Measurements from ENCODE around the gene OAS1.

DNA sequence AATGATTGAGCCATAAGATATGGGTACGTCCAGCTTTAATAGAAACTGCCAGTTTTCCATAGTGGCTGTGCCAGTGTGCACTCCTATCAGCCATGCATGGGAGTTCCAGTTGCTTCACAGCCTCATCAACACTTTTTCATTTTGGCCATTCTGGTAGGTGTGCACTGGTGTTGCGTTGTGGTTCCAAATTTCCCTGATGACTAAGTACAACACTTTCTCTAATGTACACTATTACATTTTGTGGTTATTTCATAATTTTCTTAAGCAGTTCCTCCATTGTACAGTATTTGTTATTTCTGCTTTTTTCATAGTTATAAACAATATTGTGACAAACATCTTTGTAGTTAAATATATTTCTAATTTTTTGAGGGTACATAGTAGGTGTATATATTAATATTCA lies 21.5 kb upstream of the OAS1 start:
- TF ChIP-seq, protein P1, sequence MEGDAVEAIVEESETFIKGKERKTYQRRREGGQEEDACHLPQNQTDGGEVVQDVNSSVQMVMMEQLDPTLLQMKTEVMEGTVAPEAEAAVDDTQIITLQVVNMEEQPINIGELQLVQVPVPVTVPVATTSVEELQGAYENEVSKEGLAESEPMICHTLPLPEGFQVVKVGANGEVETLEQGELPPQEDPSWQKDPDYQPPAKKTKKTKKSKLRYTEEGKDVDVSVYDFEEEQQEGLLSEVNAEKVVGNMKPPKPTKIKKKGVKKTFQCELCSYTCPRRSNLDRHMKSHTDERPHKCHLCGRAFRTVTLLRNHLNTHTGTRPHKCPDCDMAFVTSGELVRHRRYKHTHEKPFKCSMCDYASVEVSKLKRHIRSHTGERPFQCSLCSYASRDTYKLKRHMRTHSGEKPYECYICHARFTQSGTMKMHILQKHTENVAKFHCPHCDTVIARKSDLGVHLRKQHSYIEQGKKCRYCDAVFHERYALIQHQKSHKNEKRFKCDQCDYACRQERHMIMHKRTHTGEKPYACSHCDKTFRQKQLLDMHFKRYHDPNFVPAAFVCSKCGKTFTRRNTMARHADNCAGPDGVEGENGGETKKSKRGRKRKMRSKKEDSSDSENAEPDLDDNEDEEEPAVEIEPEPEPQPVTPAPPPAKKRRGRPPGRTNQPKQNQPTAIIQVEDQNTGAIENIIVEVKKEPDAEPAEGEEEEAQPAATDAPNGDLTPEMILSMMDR (conservative IDR thresholded peaks at IDR 0.05; ENCODE audit: low read depth, low read length) = no peak
- TF ChIP-seq EZH2phosphoT487 (IDR thresholded peaks at IDR 0.05; ENCODE audit: borderline replicate concordance, low read length) = no peak
- no peak for TF ChIP-seq EZH2 (IDR thresholded peaks at IDR 0.05; ENCODE audit: low read length, unreplicated experiment)

Data from PC-3 (cell line).